Karpas-422 (cell line): ENCODE measurements around the gene TEX26. TPM values are rescaled to one million over a fixed set of nuclear protein-coding genes. Genes with fewer than 3 reads are reported as not detected.
A peak's percentile ranks its signal among the peaks of the same experiment; 100 is the strongest.

Experiments
- DNase-seq: peaks from one replicate; pipeline ENCODE4 v3.0.0-alpha.2; 2015
- H2AFZ ChIP-seq: fragments of 200-600 bp; sonication (generic); 2 replicates; pipeline ENCODE4 v1.6.1; 2014; ENCODE audit warnings: antibody characterized with exemption, low read length, mixed read lengths
- H3K27ac ChIP-seq: fragments of 200-600 bp; sonication (generic); 2 replicates; pipeline ENCODE4 v1.5.1; 2014; ENCODE audit warnings: mild to moderate bottlenecking, low read length, moderate library complexity
- H3K27me3 ChIP-seq: fragments of 200-600 bp; sonication (generic); 2 replicates; pipeline ENCODE4 v1.6.1; 2014; ENCODE audit warnings: low read length, mixed read lengths
- H3K36me3 ChIP-seq: fragments of 200-600 bp; sonication (generic); 2 replicates; pipeline ENCODE4 v1.6.1; 2014; ENCODE audit warnings: low read length, mixed read lengths; ENCODE audit not compliant: insufficient read depth
- H3K4me1 ChIP-seq: fragments of 200-600 bp; sonication (generic); 2 replicates; pipeline ENCODE4 v1.6.1; 2014; ENCODE audit warnings: mild to moderate bottlenecking, low read length, mixed read lengths
- H3K4me2 ChIP-seq: fragments of 200-600 bp; sonication (generic); 2 replicates; pipeline ENCODE4 v1.6.1; 2014; ENCODE audit warnings: low read length, low read depth, mild to moderate bottlenecking; ENCODE audit not compliant: poor library complexity, severe bottlenecking
- H3K4me3 ChIP-seq: fragments of 200-600 bp; sonication (generic); 2 replicates; pipeline ENCODE4 v1.5.1; 2014; ENCODE audit warnings: mild to moderate bottlenecking, antibody characterized with exemption, low read length, mixed read lengths
- H3K79me2 ChIP-seq: fragments of 200-600 bp; sonication (generic); 2 replicates; pipeline ENCODE4 v1.6.1; 2014; ENCODE audit warnings: mild to moderate bottlenecking, low read length, mixed read lengths
- H3K9ac ChIP-seq: fragments of 200-600 bp; sonication (generic); 2 replicates; pipeline ENCODE4 v1.6.0; 2014; ENCODE audit warnings: low read length
- H3K9me2 ChIP-seq: fragments of 200-600 bp; sonication (generic), shearing (Covaris generic); replicated peaks from 2 replicates; pipeline ENCODE4 v1.6.0; 2014; ENCODE audit warnings: mild to moderate bottlenecking, low read length, moderate library complexity; ENCODE audit not compliant: insufficient read depth
- H3K9me3 ChIP-seq: fragments of 300-700, 200-600 bp; sonication (generic); 2 replicates; pipeline ENCODE4 v1.6.1; 2014; ENCODE audit warnings: low read length, mixed read lengths
- H4K20me1 ChIP-seq: fragments of 200-600 bp; sonication (generic); 2 replicates; pipeline ENCODE4 v1.6.1; 2014; ENCODE audit warnings: mild to moderate bottlenecking, antibody characterized with exemption, low read length, low read depth; ENCODE audit not compliant: insufficient read depth
- total RNA-seq: library from RNA; depleted of rRNA; stranded (reverse); fragments of >200 nt; shearing (Covaris generic); gene quantifications from 2 replicates; pipeline ENCODE4 v1.2.3, GENCODE V29; 2014; ENCODE audit warnings: low replicate concordance

Gene TEX26
- total RNA-seq, 1 experiment from 2014 or later, result not detected

- no peak for DNase-seq
- H2AFZ ChIP-seq, result no peak overlapping the region
- no peaks in the 10 kb centered on the region for H3K9me3 ChIP-seq
- H3K27ac ChIP-seq, result no peak overlapping the region
- no peak overlapping the region for H3K4me2 ChIP-seq
- H3K4me3 ChIP-seq, result no peak overlapping the region
- no peaks in the 10 kb centered on the region for H4K20me1 ChIP-seq
- no peaks in the 10 kb centered on the region for H3K36me3 ChIP-seq
- no peaks in the 10 kb centered on the region for H3K4me1 ChIP-seq
- H3K27me3 ChIP-seq, result no peaks in the 10 kb centered on the region
- H3K79me2 ChIP-seq, result no peaks in the 10 kb centered on the region
- no peak overlapping the region for H3K9ac ChIP-seq
- no peaks in the 10 kb centered on the region for H3K9me2 ChIP-seq
Measured at GRCh38 chr13:30972888-30973377, 40.5 kb downstream of the TEX26 start.

GRCh38 chr13:30974350-30974749, 41.9 kb downstream of the TEX26 start:
- Histone ChIP-seq H3K4me1 (no peaks in the 10 kb centered on the region), H3K27me3 (no peaks in the 10 kb centered on the region), H3K36me3 (no peaks in the 10 kb centered on the region), H2AFZ (no peak overlapping the region), H3K4me2 (no peak overlapping the region), H4K20me1 (no peaks in the 10 kb centered on the region), H3K9me3 (no peaks in the 10 kb centered on the region), H3K9me2 (no peaks in the 10 kb centered on the region), H3K9ac (no peak overlapping the region), H3K4me3 (no peak overlapping the region), H3K79me2 (no peaks in the 10 kb centered on the region), H3K27ac (no peak overlapping the region)
- no peak for DNase-seq

GRCh38 chr13:30976025-30976424, 43.6 kb downstream of the TEX26 start:
- no peak overlapping the region for H3K4me2 ChIP-seq
- H3K9me2 ChIP-seq, result no peaks in the 10 kb centered on the region
- H3K4me1 ChIP-seq, result no peaks in the 10 kb centered on the region
- no peak overlapping the region for H3K4me3 ChIP-seq
- no peaks in the 10 kb centered on the region for H3K9me3 ChIP-seq
- no peaks in the 10 kb centered on the region for H4K20me1 ChIP-seq
- H3K27ac ChIP-seq, result no peak overlapping the region
- H3K9ac ChIP-seq, result no peak overlapping the region
- H2AFZ ChIP-seq, result no peak overlapping the region
- H3K27me3 ChIP-seq, result no peaks in the 10 kb centered on the region
- DNase-seq, result no peak
- H3K36me3 ChIP-seq, result no peaks in the 10 kb centered on the region
- no peaks in the 10 kb centered on the region for H3K79me2 ChIP-seq

- Histone ChIP-seq H3K27ac (no peak overlapping the region), H4K20me1 (no peaks in the 10 kb centered on the region), H3K27me3 (no peaks in the 10 kb centered on the region), H3K9ac (no peak overlapping the region), H3K4me1 (no peaks in the 10 kb centered on the region), H3K9me2 (no peaks in the 10 kb centered on the region), H3K9me3 (no peaks in the 10 kb centered on the region), H3K79me2 (no peaks in the 10 kb centered on the region), H2AFZ (no peak overlapping the region), H3K36me3 (no peaks in the 10 kb centered on the region), H3K4me3 (no peak overlapping the region), H3K4me2 (no peak overlapping the region)
- peak; percentile 81 for DNase-seq
Measured at GRCh38 chr13:30978981-30979956, 46.8 kb downstream of the TEX26 start.

GRCh38 chr13:30982506-30982905, 50.0 kb downstream of the TEX26 start:
- Histone ChIP-seq H3K9me2 (no peaks in the 10 kb centered on the region), H3K27me3 (no peaks in the 10 kb centered on the region), H3K4me1 (no peaks in the 10 kb centered on the region), H3K4me2 (no peak overlapping the region), H3K27ac (no peak overlapping the region), H3K9me3 (no peaks in the 10 kb centered on the region), H3K4me3 (no peak overlapping the region), H3K9ac (no peak overlapping the region), H4K20me1 (no peaks in the 10 kb centered on the region), H3K36me3 (no peaks in the 10 kb centered on the region), H2AFZ (no peak overlapping the region), H3K79me2 (no peaks in the 10 kb centered on the region)
- DNase-seq, result no peak

- Histone ChIP-seq H3K4me2 (no peak overlapping the region), H2AFZ (no peak overlapping the region), H3K36me3 (no peaks in the 10 kb centered on the region), H3K4me1 (no peaks in the 10 kb centered on the region), H3K9me3 (no peaks in the 10 kb centered on the region), H3K79me2 (no peaks in the 10 kb centered on the region), H4K20me1 (no peaks in the 10 kb centered on the region), H3K27me3 (no peaks in the 10 kb centered on the region), H3K9ac (no peak overlapping the region), H3K4me3 (no peak overlapping the region), H3K27ac (no peak overlapping the region), H3K9me2 (no peaks in the 10 kb centered on the region)
- no peak for DNase-seq
Measured at GRCh38 chr13:30982906-30983305, 50.5 kb downstream of the TEX26 start.

GRCh38 chr13:30983431-30983830, 51.0 kb downstream of the TEX26 start:
- no peaks in the 10 kb centered on the region for H3K4me1 ChIP-seq
- H3K4me3 ChIP-seq, result no peak overlapping the region
- H3K27me3 ChIP-seq, result no peaks in the 10 kb centered on the region
- no peak for DNase-seq
- no peak overlapping the region for H3K9ac ChIP-seq
- no peaks in the 10 kb centered on the region for H3K79me2 ChIP-seq
- H3K9me3 ChIP-seq, result no peaks in the 10 kb centered on the region
- no peaks in the 10 kb centered on the region for H3K36me3 ChIP-seq
- H3K4me2 ChIP-seq, result no peak overlapping the region
- no peaks in the 10 kb centered on the region for H3K9me2 ChIP-seq
- no peak overlapping the region for H3K27ac ChIP-seq
- H2AFZ ChIP-seq, result no peak overlapping the region
- H4K20me1 ChIP-seq, result no peaks in the 10 kb centered on the region

GRCh38 chr13:30984620-30985019, 52.2 kb downstream of the TEX26 start:
- Histone ChIP-seq H3K27me3 (no peaks in the 10 kb centered on the region), H3K4me2 (no peak overlapping the region), H3K4me3 (no peak overlapping the region), H3K9me3 (no peaks in the 10 kb centered on the region), H2AFZ (no peak overlapping the region), H3K79me2 (no peaks in the 10 kb centered on the region), H3K9ac (no peak overlapping the region), H3K27ac (no peak overlapping the region), H4K20me1 (no peaks in the 10 kb centered on the region), H3K36me3 (no peaks in the 10 kb centered on the region), H3K9me2 (no peaks in the 10 kb centered on the region), H3K4me1 (no peaks in the 10 kb centered on the region)
- no peak for DNase-seq
